PC-9 (cell line): ENCODE results near the gene NEK4.

ENCODE experiments used
- CTCF ChIP-seq: fragments of 200-600 bp; sonication (generic); conservative IDR thresholded peaks from 2 replicates; pipeline ENCODE4 v1.6.1; 2017; ENCODE audit warnings: mixed run types, antibody characterized with exemption, mild to moderate bottlenecking, moderate library complexity
- EZH2 ChIP-seq: fragments of 200-600 bp; sonication (generic); IDR thresholded peaks from 2 replicates; pipeline ENCODE4 v1.8.0; 2017; ENCODE audit warnings: antibody characterized with exemption, low read depth

- TF ChIP-seq EZH2 (no peak), CTCF (no peak)
Observed at GRCh38 chr3:52731590-52731989, 39.1 kb downstream of the NEK4 start.
